H9 (cell line): ENCODE data around the gene SLC26A2. TPM values are rescaled to one million over a fixed set of nuclear protein-coding genes. Genes with fewer than 3 reads are reported as not detected.

Source experiments
- DNase-seq: peaks from one replicate; pipeline ENCODE4 v3.0.0-alpha.2; 2017
- H2AFZ ChIP-seq: one replicate; pipeline ENCODE4 v1.6.1; 2013; ENCODE audit warnings: mild to moderate bottlenecking, low read length, control low read depth, moderate library complexity
- H2AK5ac ChIP-seq: 2 replicates; pipeline ENCODE4 v1.6.1; 2013; ENCODE audit warnings: low read length, control low read depth, mixed read lengths; ENCODE audit not compliant: insufficient read length
- H2BK120ac ChIP-seq: one replicate; pipeline ENCODE4 v1.6.1; 2013; ENCODE audit warnings: low read depth, mild to moderate bottlenecking, low read length, control low read depth, inconsistent platforms; ENCODE audit not compliant: poor library complexity, severe bottlenecking
- H2BK12ac ChIP-seq: 2 replicates; pipeline ENCODE4 v1.6.1; 2013; ENCODE audit warnings: low read length, control low read depth, mixed read lengths, low read depth; ENCODE audit not compliant: insufficient read length
- H2BK15ac ChIP-seq: 2 replicates; pipeline ENCODE4 v1.6.1; 2013; ENCODE audit warnings: low read depth, low read length, control low read depth
- H2BK20ac ChIP-seq: one replicate; pipeline ENCODE4 v1.6.1; 2013; ENCODE audit warnings: low read depth, mild to moderate bottlenecking, low read length, control low read depth, inconsistent platforms; ENCODE audit not compliant: poor library complexity, severe bottlenecking
- H2BK5ac ChIP-seq: 2 replicates; pipeline ENCODE4 v1.6.1; 2013; ENCODE audit warnings: low read length, control low read depth, mixed read lengths; ENCODE audit not compliant: insufficient read length
- H3K14ac ChIP-seq: 2 replicates; pipeline ENCODE4 v1.6.1; 2013; ENCODE audit warnings: low read length, control low read depth; ENCODE audit not compliant: insufficient read depth
- H3K18ac ChIP-seq: 2 replicates; pipeline ENCODE4 v1.6.1; 2013; ENCODE audit warnings: low read depth, mild to moderate bottlenecking, mixed read lengths, low read length, control low read depth; ENCODE audit not compliant: insufficient read length
- H3K23ac ChIP-seq: 2 replicates; pipeline ENCODE4 v1.6.1; 2013; ENCODE audit warnings: low read length, control low read depth, mixed read lengths, low read depth; ENCODE audit not compliant: insufficient read length
- H3K23me2 ChIP-seq: 2 replicates; pipeline ENCODE4 v1.6.1; 2013; ENCODE audit warnings: low read depth, mild to moderate bottlenecking, mixed read lengths, low read length, control low read depth; ENCODE audit not compliant: insufficient read length, poor library complexity, severe bottlenecking
- H3K27ac ChIP-seq: 2 replicates; pipeline ENCODE4 v1.5.1; 2013; ENCODE audit warnings: low read length, control low read depth, mixed read lengths, low read depth; ENCODE audit not compliant: insufficient read length
- H3K27me3 ChIP-seq: 2 replicates; pipeline ENCODE4 v1.6.1; 2013; ENCODE audit warnings: low read length, control low read depth, inconsistent platforms; ENCODE audit not compliant: insufficient read depth
- H3K4ac ChIP-seq: 2 replicates; pipeline ENCODE4 v1.6.1; 2013; ENCODE audit warnings: low read depth, mild to moderate bottlenecking, control low read depth, inconsistent platforms, low read length, moderate library complexity
- H3K4me1 ChIP-seq: 2 replicates; pipeline ENCODE4 v1.6.1; 2013; ENCODE audit warnings: low read length, control low read depth, inconsistent platforms; ENCODE audit not compliant: insufficient read depth
- H3K4me2 ChIP-seq: 2 replicates; pipeline ENCODE4 v1.6.1; 2013; ENCODE audit warnings: low read length, control low read depth, mixed read lengths; ENCODE audit not compliant: insufficient read length, insufficient read depth
- H3K56ac ChIP-seq: 2 replicates; pipeline ENCODE4 v1.6.1; 2013; ENCODE audit warnings: low read depth, mild to moderate bottlenecking, mixed read lengths, low read length, control low read depth; ENCODE audit not compliant: insufficient read length
- H3K79me1 ChIP-seq: 2 replicates; pipeline ENCODE4 v1.6.1; 2013; ENCODE audit warnings: low read depth, mild to moderate bottlenecking, moderate library complexity, low read length, control low read depth, inconsistent platforms; ENCODE audit not compliant: insufficient read depth, poor library complexity, severe bottlenecking
- H3K79me2 ChIP-seq: 2 replicates; pipeline ENCODE4 v1.6.1; 2013; ENCODE audit warnings: low read length, control low read depth, inconsistent platforms; ENCODE audit not compliant: insufficient read depth
- H3K9ac ChIP-seq: 2 replicates; pipeline ENCODE4 v1.6.1; 2013; ENCODE audit warnings: low read length, control low read depth, mixed read lengths; ENCODE audit not compliant: insufficient read length; ENCODE audit errors: extremely low read depth
- H3K9me3 ChIP-seq: one replicate; pipeline ENCODE4 v1.6.1; 2013; ENCODE audit warnings: low read depth, low read length, inconsistent platforms; ENCODE audit not compliant: control insufficient read depth
- H3T11ph ChIP-seq: one replicate; pipeline ENCODE4 v1.6.1; 2013; ENCODE audit warnings: mild to moderate bottlenecking, low read length, control low read depth, inconsistent platforms
- H4K20me1 ChIP-seq: one replicate; pipeline ENCODE4 v1.6.1; 2013; ENCODE audit not compliant: control insufficient read depth, insufficient read length, insufficient read depth
- H4K5ac ChIP-seq: 2 replicates; pipeline ENCODE4 v1.6.1; 2013; ENCODE audit warnings: low read depth, mild to moderate bottlenecking, mixed read lengths, low read length, control low read depth; ENCODE audit not compliant: insufficient read length
- H4K8ac ChIP-seq: replicated peaks from 2 replicates; pipeline ENCODE4 v1.6.1; 2013; ENCODE audit warnings: low read length, control low read depth, mixed read lengths, low read depth; ENCODE audit not compliant: insufficient read length
- H4K91ac ChIP-seq: 2 replicates; pipeline ENCODE4 v1.6.1; 2013; ENCODE audit warnings: low read depth, mild to moderate bottlenecking, moderate library complexity, mixed read lengths, low read length, control low read depth; ENCODE audit not compliant: insufficient read length
- H3K27ac Mint-ChIP-seq, 3 experiments: 2 replicates in 2 of 3; 3 replicates in 1 of 3; pipeline ENCODE4 v1.8.0; 2020 to 2021; ENCODE audit warnings: mixed read lengths in 3 of 3, mild to moderate bottlenecking in 1 of 3, moderate library complexity in 1 of 3
- H3K27me3 Mint-ChIP-seq: 2 replicates; pipeline ENCODE4 v1.8.0; 2021; ENCODE audit warnings: low read depth, mild to moderate bottlenecking, moderate library complexity, mixed read lengths
- H3K36me3 Mint-ChIP-seq, 3 experiments: 2 replicates in 2 of 3; 3 replicates in 1 of 3; pipeline ENCODE4 v1.8.0; 2020 to 2021; ENCODE audit warnings: low read depth in 3 of 3, mixed read lengths in 3 of 3; ENCODE audit not compliant: insufficient read depth in 1 of 3
- H3K4me1 Mint-ChIP-seq, 2 experiments: 2 replicates each; pipeline ENCODE4 v1.8.0; 2020; ENCODE audit warnings: mixed read lengths in 2 of 2
- H3K4me3 Mint-ChIP-seq, 2 experiments: 2 replicates in 1 of 2; 3 replicates in 1 of 2; pipeline ENCODE4 v1.8.0; 2020 to 2021; ENCODE audit warnings: mild to moderate bottlenecking in 2 of 2, mixed read lengths in 2 of 2, moderate library complexity in 1 of 2
- H3K9me3 Mint-ChIP-seq, 2 experiments: 2 replicates in 1 of 2; 3 replicates in 1 of 2; pipeline ENCODE4 v1.8.0; 2020; ENCODE audit warnings: mild to moderate bottlenecking in 2 of 2, mixed read lengths in 2 of 2, moderate library complexity in 1 of 2
- WGBS: extraction: QIAGEN DNeasy Blood & Tissue Kit; methylation state at CpG from one replicate; pipeline ENCODE4 v1.1.7; 2013; ENCODE audit warnings: missing lambda C conversion rate, low lambda C conversion rate, mixed read lengths; ENCODE audit not compliant: insufficient read length; ENCODE audit errors: extremely low coverage; 5-methylcytosine and 5-hydroxymethylcytosine counted together
- total RNA-seq: library from RNA; stranded (reverse); gene quantifications from 2 replicates; pipeline ENCODE4 v1.2.1, GENCODE V29; 2021
- TF ChIP-seq, protein P1 (sequence below): fragments of 200-600 bp; sonication (generic); conservative IDR thresholded peaks from 3 replicates; pipeline ENCODE4 v1.8.0; 2021; ENCODE audit warnings: antibody characterized with exemption, mild to moderate bottlenecking

The SLC26A2 gene
- total RNA-seq, 1 experiment from 2014 or later: 5.9 TPM

- Histone ChIP-seq H3K9ac (no peak overlapping the region), H3K23me2 (no peaks in the 10 kb centered on the region), H2BK5ac (no peak overlapping the region), H3K27me3 (no peaks in the 10 kb centered on the region), H3K79me2 (no peaks in the 10 kb centered on the region), H3K18ac (no peak overlapping the region), H3K79me1 (no peaks in the 10 kb centered on the region), H4K8ac (no peak overlapping the region), H2BK120ac (no peak overlapping the region), H3K4me1 (no peaks in the 10 kb centered on the region), H3K9me3 (no peaks in the 10 kb centered on the region), H2AK5ac (no peak overlapping the region), H2AFZ (no peak overlapping the region), H3K4me2 (no peak overlapping the region), H2BK20ac (no peak overlapping the region), H2BK15ac (no peak overlapping the region), H4K20me1 (no peaks in the 10 kb centered on the region), H3K14ac (no peak overlapping the region), H4K91ac (no peak overlapping the region), H3K23ac (no peak overlapping the region), H3T11ph (no peak overlapping the region), H3K27ac (no peak overlapping the region), H2BK12ac (no peak overlapping the region), H4K5ac (no peak overlapping the region), H3K4ac (no peak overlapping the region), H3K56ac (no peak overlapping the region)
- Mint-ChIP-seq H3K27me3 (peaks cover 7% of the 10 kb centered on the region), H3K36me3 (no peaks in the 10 kb centered on the region), H3K4me1 (peaks cover 8 to 15% of the 10 kb centered on the region in 2 experiments), H3K27ac (no peak overlapping the region; a peak in 1 of 7 replicates), H3K4me3 (no peak overlapping the region), H3K9me3 (no peaks in the 10 kb centered on the region)
- no peak for DNase-seq
- TF ChIP-seq, protein P1, sequence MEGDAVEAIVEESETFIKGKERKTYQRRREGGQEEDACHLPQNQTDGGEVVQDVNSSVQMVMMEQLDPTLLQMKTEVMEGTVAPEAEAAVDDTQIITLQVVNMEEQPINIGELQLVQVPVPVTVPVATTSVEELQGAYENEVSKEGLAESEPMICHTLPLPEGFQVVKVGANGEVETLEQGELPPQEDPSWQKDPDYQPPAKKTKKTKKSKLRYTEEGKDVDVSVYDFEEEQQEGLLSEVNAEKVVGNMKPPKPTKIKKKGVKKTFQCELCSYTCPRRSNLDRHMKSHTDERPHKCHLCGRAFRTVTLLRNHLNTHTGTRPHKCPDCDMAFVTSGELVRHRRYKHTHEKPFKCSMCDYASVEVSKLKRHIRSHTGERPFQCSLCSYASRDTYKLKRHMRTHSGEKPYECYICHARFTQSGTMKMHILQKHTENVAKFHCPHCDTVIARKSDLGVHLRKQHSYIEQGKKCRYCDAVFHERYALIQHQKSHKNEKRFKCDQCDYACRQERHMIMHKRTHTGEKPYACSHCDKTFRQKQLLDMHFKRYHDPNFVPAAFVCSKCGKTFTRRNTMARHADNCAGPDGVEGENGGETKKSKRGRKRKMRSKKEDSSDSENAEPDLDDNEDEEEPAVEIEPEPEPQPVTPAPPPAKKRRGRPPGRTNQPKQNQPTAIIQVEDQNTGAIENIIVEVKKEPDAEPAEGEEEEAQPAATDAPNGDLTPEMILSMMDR: no peak
- WGBS: no CpG with 5 or more reads among the region's 9 CpGs
Measured at GRCh38 chr5:149940077-149940574, 20.4 kb upstream of the SLC26A2 start.
